NAMALWA (cell line): ENCODE results near the gene MAP2K1.
A peak's percentile ranks its signal among the peaks of the same experiment; 100 is the strongest.
"Not testable (repeated sequence)": the region's sequence is repeated elsewhere in the genome, so short reads cannot be mapped to it uniquely, and the experiment has no call there.

Source experiments
- DNase-seq: peaks from one replicate; pipeline ENCODE4 v3.0.0-alpha.2; 2015; ENCODE audit warnings: low spot score

Gene MAP2K1

GRCh38 chr15:66424963-66425612 lies 38.4 kb downstream of the MAP2K1 start:
- DNase-seq, result no peak

- no peak for DNase-seq
Observed at GRCh38 chr15:66425837-66426236, 39.1 kb downstream of the MAP2K1 start.

GRCh38 chr15:66429117-66429516 lies 42.4 kb downstream of the MAP2K1 start:
- DNase-seq, result no peak

GRCh38 chr15:66429546-66429945 lies 42.8 kb downstream of the MAP2K1 start:
- no peak for DNase-seq

- DNase-seq, result no peak
Observed at GRCh38 chr15:66430627-66431255, 44.0 kb downstream of the MAP2K1 start.

GRCh38 chr15:66433726-66434125 lies 47.0 kb downstream of the MAP2K1 start:
- no peak for DNase-seq

- DNase-seq, result no peak
Observed at GRCh38 chr15:66440501-66440900, 53.8 kb downstream of the MAP2K1 start.

GRCh38 chr15:66452420-66452819 lies 65.7 kb downstream of the MAP2K1 start:
- DNase-seq, result no peak

- peak; percentile 38 for DNase-seq
Observed at GRCh38 chr15:66452971-66453580, 66.4 kb downstream of the MAP2K1 start.

GRCh38 chr15:66454143-66454542 lies 67.4 kb downstream of the MAP2K1 start:
- no peak for DNase-seq

GRCh38 chr15:66456211-66456610 lies 69.5 kb downstream of the MAP2K1 start:
- no peak for DNase-seq

- DNase-seq, result no peak
Observed at GRCh38 chr15:66459818-66460615, 73.3 kb downstream of the MAP2K1 start.

GRCh38 chr15:66461294-66461693 lies 74.6 kb downstream of the MAP2K1 start:
- not testable (repeated sequence) for DNase-seq

- no peak for DNase-seq
Observed at GRCh38 chr15:66461917-66462316, 75.2 kb downstream of the MAP2K1 start.

GRCh38 chr15:66462627-66463026 lies 75.9 kb downstream of the MAP2K1 start:
- DNase-seq, result no peak

- DNase-seq, result not testable (repeated sequence)
Observed at GRCh38 chr15:66465294-66465693, 78.6 kb downstream of the MAP2K1 start.

- not testable (repeated sequence) for DNase-seq
Observed at GRCh38 chr15:66467162-66468040, 80.7 kb downstream of the MAP2K1 start.

GRCh38 chr15:66470825-66471224 lies 84.1 kb downstream of the MAP2K1 start:
- not testable (repeated sequence) for DNase-seq

GRCh38 chr15:66472176-66472999 lies 85.7 kb downstream of the MAP2K1 start:
- no peak for DNase-seq

- DNase-seq, result no peak
Observed at GRCh38 chr15:66474135-66474534, 87.4 kb downstream of the MAP2K1 start.

GRCh38 chr15:66474963-66475362 lies 88.3 kb downstream of the MAP2K1 start:
- no peak for DNase-seq
